GM18511 (cell line): ENCODE results near the gene NLRP4.
"Not testable (repeated sequence)": the region's sequence is repeated elsewhere in the genome, so short reads cannot be mapped to it uniquely, and the experiment has no call there.

ENCODE experiments used
- ATAC-seq: cut with Tn5 transposase; IDR thresholded peaks from one replicate; pipeline ENCODE4 v1.9.1; 2021; ENCODE audit warnings: mild to moderate bottlenecking, moderate library complexity; ENCODE audit not compliant: unreplicated experiment

The NLRP4 gene

GRCh38 chr19:55870736-55871135 is 34.4 kb downstream of the NLRP4 start:
- no peak for ATAC-seq

- no peak for ATAC-seq
These were observed 40.9 kb downstream of the NLRP4 start for GRCh38 chr19:55877211-55877610.

GRCh38 chr19:55882626-55883025 is 46.3 kb downstream of the NLRP4 start:
- ATAC-seq: no peak

GRCh38 chr19:55898911-55899310 is 62.6 kb downstream of the NLRP4 start:
- no peak for ATAC-seq

- ATAC-seq: no peak
These were observed 65.2 kb downstream of the NLRP4 start for GRCh38 chr19:55901369-55902079.

- ATAC-seq: no peak
These were observed 65.9 kb downstream of the NLRP4 start for GRCh38 chr19:55902080-55902751.

- ATAC-seq: no peak
These were observed 70.9 kb downstream of the NLRP4 start for GRCh38 chr19:55907286-55907685.

- no peak for ATAC-seq
These were observed 71.4 kb downstream of the NLRP4 start for GRCh38 chr19:55907746-55908145.

GRCh38 chr19:55909801-55910200 is 73.5 kb downstream of the NLRP4 start:
- ATAC-seq: no peak

GRCh38 chr19:55912916-55913315 is 76.6 kb downstream of the NLRP4 start:
- ATAC-seq: no peak

- ATAC-seq: no peak
These were observed 77.4 kb downstream of the NLRP4 start for GRCh38 chr19:55913643-55914268.

GRCh38 chr19:55923556-55923955 is 87.2 kb downstream of the NLRP4 start:
- ATAC-seq: no peak

GRCh38 chr19:55927991-55928390 is 91.7 kb downstream of the NLRP4 start:
- no peak for ATAC-seq

- not testable (repeated sequence) for ATAC-seq
These were observed 92.9 kb downstream of the NLRP4 start for GRCh38 chr19:55929258-55929657.

- no peak for ATAC-seq
These were observed 94.7 kb downstream of the NLRP4 start for GRCh38 chr19:55930996-55931515.
